ENCODE measurements around the gene GPR162. TPM values are rescaled to one million over a fixed set of nuclear protein-coding genes. Genes with fewer than 3 reads are reported as not detected.

The GPR162 gene
- polyA plus RNA-seq, 2 of the 4 experiments (the other 2 are of a cell fraction) = 1.7 to 1.8 TPM

GRCh38 chr12:6817662-6818157 is 3.9 kb upstream of the GPR162 start:
- Histone ChIP-seq H3K27ac (no peak overlapping the region), H3K4me2 (no peak overlapping the region), H3K9me3 (no peaks in the 10 kb centered on the region), H3K4me1 (peaks cover 12% of the 10 kb centered on the region), H3K4me3 (no peak overlapping the region)
- TF ChIP-seq MAFK (IDR thresholded peaks at IDR 0.05; ENCODE audit: partially characterized antibody) (no peak), HOXB5 (CRISPR knock-in tag; IDR thresholded peaks at IDR 0.05) (no peak), RAD21 (conservative IDR thresholded peaks at IDR 0.05 in 1 of 2, IDR thresholded peaks at IDR 0.05 in 1 of 2) (no peak), ZNF302 (CRISPR knock-in tag; IDR thresholded peaks at IDR 0.05) (no peak), CEBPB (IDR thresholded peaks at IDR 0.05) (no peak), SREBF2 (IDR thresholded peaks at IDR 0.05) (no peak), ZFP36 (IDR thresholded peaks at IDR 0.05; ENCODE audit: borderline replicate concordance, partially characterized antibody) (no peak), CBX2 (IDR thresholded peaks at IDR 0.05; ENCODE audit: borderline replicate concordance, low read depth) (no peak), NFE2L2 (conservative IDR thresholded peaks at IDR 0.05; ENCODE audit: low read length) (no peak), CHD4 (IDR thresholded peaks at IDR 0.05; ENCODE audit: borderline replicate concordance) (no peak), POLR2A (IDR thresholded peaks at IDR 0.05; ENCODE audit: low read length) (no peak)
- CTCF ChIA-PET = interaction anchor here (1.0 to 29.8 kb wide), 3 partner anchors 7 to 64 kb away, joined by 3 to 306 read pairs (median 129); partner anchors contain the start of genes GPR162, MLF2 and P3H3
- ATAC-seq (no peak), FAIRE-seq (no peak), DNase-seq (ENCODE audit: low read depth in 1 of 2, low spot score in 1 of 2) (no peak)
- POLR2A ChIA-PET = no interaction called here
- WGBS (ENCODE audit: missing lambda C conversion rate) = 79% methylated on average over 20 of the region's 20 CpGs

- CTCF ChIA-PET = interaction anchor here (0.6 to 29.8 kb wide), 3 partner anchors 9 to 64 kb away, joined by 3 to 306 read pairs (median 3); partner anchors contain the start of gene MLF2
Measured at GRCh38 chr12:6818222-6818621, 3.4 kb upstream of the GPR162 start.

More at GRCh38 chr12:6818222-6818621, 3.4 kb upstream of the GPR162 start:
- Histone ChIP-seq H3K4me3 (no peak overlapping the region), H3K4me1 (peaks cover 12% of the 10 kb centered on the region), H3K4me2 (no peak overlapping the region), H3K9me3 (no peaks in the 10 kb centered on the region), H3K27ac (no peak overlapping the region)
- WGBS (ENCODE audit: missing lambda C conversion rate) = 80% methylated on average over 10 of the region's 10 CpGs
- FAIRE-seq (no peak), DNase-seq (ENCODE audit: low read depth in 1 of 2, low spot score in 1 of 2) (no peak), ATAC-seq (no peak)
- POLR2A ChIA-PET = interaction anchor here (0.6 to 1.4 kb wide), 2 partner anchors 65 to 129 kb away, joined by 5 read pairs; partner anchors contain the start of genes MLF2 and ZNF384
- TF ChIP-seq EHMT2 (IDR thresholded peaks at IDR 0.05; ENCODE audit: low read depth) (no peak), POLR2A (IDR thresholded peaks at IDR 0.05; ENCODE audit: low read length) (no peak), EP300 (IDR thresholded peaks at IDR 0.05) (no peak), MAX (IDR thresholded peaks at IDR 0.05) (no peak), HES2 (IDR thresholded peaks at IDR 0.05) (no peak), CTCF (IDR thresholded peaks at IDR 0.05) (no peak), MAZ (IDR thresholded peaks at IDR 0.05; ENCODE audit: borderline replicate concordance, low read depth, low read length) (no peak), FOSL2 (IDR thresholded peaks at IDR 0.05) (no peak), FOSL2 (CRISPR knock-in tag; IDR thresholded peaks at IDR 0.05) (no peak), KDM1A (IDR thresholded peaks at IDR 0.05; ENCODE audit: low read depth) (no peak), KDM5A (IDR thresholded peaks at IDR 0.05) (no peak), RCOR1 (IDR thresholded peaks at IDR 0.05; ENCODE audit: low read depth, low read length) (no peak), SMC3 (IDR thresholded peaks at IDR 0.05) (no peak), JUNB (IDR thresholded peaks at IDR 0.05) (no peak), ELK1 (IDR thresholded peaks at IDR 0.05; ENCODE audit: low read depth, low read length) (no peak), PBX3 (IDR thresholded peaks at IDR 0.05) (no peak), RAD21 (conservative IDR thresholded peaks at IDR 0.05 in 1 of 2, IDR thresholded peaks at IDR 0.05 in 1 of 2) (no peak), TP53 (CRISPR knock-in tag; IDR thresholded peaks at IDR 0.05) (no peak)
